ENCODE data around the gene OCRL.

- TF ChIP-seq POLR2A (IDR thresholded peaks at IDR 0.05) (no peak), CTCF (IDR thresholded peaks at IDR 0.05) (no peak)
These were observed 14.9 kb upstream of the OCRL start for GRCh38 chrX:129525162-129525561.

All from uterus (tissue), 2 donors.